HepG2 (cell line): Measurements from ENCODE around the gene ARHGDIA. TPM values are rescaled to one million over a fixed set of nuclear protein-coding genes. Genes with fewer than 3 reads are reported as not detected.
A peak's percentile ranks its signal among the peaks of the same experiment; 100 is the strongest.

ENCODE experiments used
- ATAC-seq: fragments of 200-7000 bp; cut with Tn5 transposase; 3 replicates; pipeline ENCODE4 v1.9.1; 2020; ENCODE audit warnings: mild to moderate bottlenecking, moderate library complexity
- BruUV-seq: library from RNA; stranded (reverse); fragments of 400-500 nt; replicated peaks from 2 replicates; lab custom pipeline; 2021; lab: Mats Ljungman, UMichigan
- CTCF ChIA-PET: fragments of 300-600 bp; formaldehyde crosslinking; extraction: SDS; loops from one replicate; lab custom pipeline; 2021; ENCODE audit warnings: low total read pairs, inconsistent platforms, low intra/inter-chr PET ratio; lab: Yijun Ruan, JAX
- POLR2A ChIA-PET: fragments of 350-600 bp; sonication (Branson Sonifier 250); formaldehyde crosslinking; loops from one replicate; lab custom pipeline; 2020; ENCODE audit warnings: antibody characterized with exemption, inconsistent platforms; lab: Yijun Ruan, JAX
- DNase-seq: peaks from one replicate; pipeline ENCODE4 v3.0.0-alpha.2; 2015; ENCODE audit warnings: low spot score
- FAIRE-seq: peaks from 3 replicates; lab custom pipeline; 2011; peaks lifted over from hg19 to GRCh38; lab: Jason Lieb, UNC
- H2AFZ ChIP-seq: one replicate; pipeline ENCODE4 v1.6.1; 2011; ENCODE audit warnings: low read length, inconsistent platforms
- H3K27ac ChIP-seq: fragments of 300-600 bp; 3 replicates; pipeline ENCODE4 v1.8.0; 2011; ENCODE audit warnings: mixed run types, mild to moderate bottlenecking, mixed read lengths, low read length, inconsistent platforms; ENCODE audit not compliant: insufficient read depth; ENCODE audit errors: extremely low read length
- H3K27me3 ChIP-seq, 2 experiments: fragments of 200-600 bp in 1 of 2; 2 replicates in 1 of 2; 3 replicates in 1 of 2; pipeline versions ENCODE4 v1.6.0 to v1.8.0; 2011; ENCODE audit warnings: low read length in 2 of 2, mild to moderate bottlenecking in 2 of 2, moderate library complexity in 2 of 2, inconsistent platforms in 1 of 2; ENCODE audit not compliant: insufficient read depth in 2 of 2, control insufficient read depth in 1 of 2
- H3K36me3 ChIP-seq, 2 experiments: fragments of 200-600 bp in 1 of 2; replicated peaks in 1 of 2; 2 replicates in 1 of 2; 3 replicates in 1 of 2; pipeline versions ENCODE4 v1.5.1 to v1.8.0; 2011; ENCODE audit warnings: low read length in 2 of 2, inconsistent platforms in 1 of 2; ENCODE audit not compliant: insufficient read depth in 2 of 2, control insufficient read depth in 1 of 2
- H3K4me1 ChIP-seq: 2 replicates; pipeline ENCODE4 v1.5.1; 2012; ENCODE audit warnings: low read length, inconsistent platforms; ENCODE audit not compliant: insufficient read depth
- H3K4me2 ChIP-seq: 2 replicates; pipeline ENCODE4 v1.6.0; 2011; ENCODE audit warnings: low read depth, low read length, inconsistent platforms
- H3K4me3 ChIP-seq, 3 experiments: fragments of 200-600 bp in 1 of 3; sonication (generic), shearing (Covaris generic) in 1 of 3; replicated peaks in 1 of 3; 2 replicates each; pipeline ENCODE4 v1.5.1; 2011 to 2016; ENCODE audit warnings: low read length in 3 of 3, inconsistent platforms in 2 of 3, low read depth in 2 of 3, mild to moderate bottlenecking in 2 of 3, control low read depth in 1 of 3, mixed read lengths in 1 of 3; ENCODE audit not compliant: insufficient read depth in 1 of 3
- H3K79me2 ChIP-seq: one replicate; pipeline ENCODE4 v1.6.1; 2011; ENCODE audit warnings: low read length, inconsistent platforms; ENCODE audit not compliant: insufficient read depth
- H3K9ac ChIP-seq: 2 replicates; pipeline ENCODE4 v1.6.0; 2011; ENCODE audit warnings: mild to moderate bottlenecking, low read depth, low read length, inconsistent platforms; ENCODE audit not compliant: insufficient read depth
- H3K9me3 ChIP-seq: 2 replicates; pipeline ENCODE4 v1.5.1; 2012; ENCODE audit warnings: mild to moderate bottlenecking, low read length
- H4K20me1 ChIP-seq: 2 replicates; pipeline ENCODE4 v1.6.0; 2011; ENCODE audit warnings: inconsistent platforms, mild to moderate bottlenecking, low read length, moderate library complexity; ENCODE audit not compliant: insufficient read depth
- AGO2 ChIP-seq: fragments of 200-400 bp; formaldehyde crosslinking; optimal IDR thresholded peaks from 2 replicates; pipeline ENCODE3; 2017; ENCODE audit warnings: mild to moderate bottlenecking, low read depth, low read length, moderate library complexity
- HOXA3 ChIP-seq: sonication (generic); formaldehyde crosslinking; IDR thresholded peaks from 2 replicates; pipeline ENCODE4 v1.5.0; 2020; ENCODE audit warnings: missing genetic modification reagents
- POLR2AphosphoS5 ChIP-seq: IDR thresholded peaks from 2 replicates; pipeline ENCODE4 v1.6.1; 2012; ENCODE audit warnings: low read depth, low read length
- POLR2G ChIP-seq: fragments of 200-400 bp; formaldehyde crosslinking; IDR thresholded peaks from 2 replicates; pipeline ENCODE4 v1.6.1; 2018; ENCODE audit warnings: mild to moderate bottlenecking, low read depth, low read length, moderate library complexity
- RBFOX2 ChIP-seq: fragments of 200-400 bp; formaldehyde crosslinking; IDR thresholded peaks from 2 replicates; pipeline ENCODE4 v1.6.1; 2017; ENCODE audit warnings: low read depth, mild to moderate bottlenecking, low read length
- ZNF282 ChIP-seq: fragments of 450-650 bp; IDR thresholded peaks from 2 replicates; pipeline ENCODE4 v1.6.1; 2018; ENCODE audit not compliant: partially characterized antibody
- ZNF687 ChIP-seq: sonication (generic); formaldehyde crosslinking; IDR thresholded peaks from 2 replicates; pipeline ENCODE4 v1.5.1; 2020; ENCODE audit warnings: mild to moderate bottlenecking, missing genetic modification reagents, moderate library complexity
- WGBS: methylation state at CpG from one replicate; pipeline ENCODE4 v1.1.6; 2017; ENCODE audit warnings: low lambda C conversion rate; 5-methylcytosine and 5-hydroxymethylcytosine counted together
- in situ Hi-C: cut with HindIII; loops from 2 replicates; pipeline ENCODE4 v1.10.0; 2017; ENCODE audit warnings: low pct_unique_long_range_greater_than_20kb; ENCODE audit not compliant: extremely low pct_ligation_motif_present
- intact Hi-C: fragments of 100-400 bp; cut with micrococcal nuclease; formaldehyde crosslinking; loops from one replicate; pipeline ENCODE4 v1.10.0; 2022; ENCODE audit not compliant: unreplicated experiment
- polyA plus RNA-seq, 8 experiments: library from polyadenylated mRNA; depleted of rRNA in 3 of 8; stranded (reverse) in 7 of 8; unstranded in 1 of 8; fragments of >200 nt; fragmentation: Illumina TruSeq in 4 of 8; extraction: Trizol in 4 of 8; gene quantifications; 2 replicates each; pipeline versions ENCODE4 v1.2.1 to v1.2.3, GENCODE V29; 2011 to 2016; ENCODE audit warnings: low read depth in 4 of 8, missing spikeins in 1 of 8, mixed read lengths in 1 of 8; ENCODE audit not compliant: insufficient read depth in 1 of 8
- total RNA-seq, 5 experiments: library from RNA; depleted of rRNA; stranded (reverse); fragments of >200 nt; fragmentation: Illumina TruSeq; extraction: Trizol; gene quantifications; 2 replicates each; pipeline ENCODE4 v1.2.3, GENCODE V29; 2016; ENCODE audit warnings: low read depth in 1 of 5
- TF ChIP-seq, protein P1 (sequence below): IDR thresholded peaks from 2 replicates; pipeline ENCODE4 v1.6.1; 2012; ENCODE audit warnings: inconsistent platforms

Gene ARHGDIA
- total and polyA plus RNA-seq, 2 of the 13 experiments (the other 11 are each of a cell fraction or from before 2014, with no cell fraction given), result 40.0 to 64.0 TPM

- Histone ChIP-seq H3K9me3 (no peaks in the 10 kb centered on the region), H2AFZ (no peak overlapping the region), H4K20me1 (peaks cover 6% of the 10 kb centered on the region; the same call in 1 of the 2 replicates)
- 97% methylated on average over 34 of the region's 38 CpGs for WGBS
- POLR2A ChIA-PET, result interaction anchor here (1.0 to 1.7 kb wide), 3 partner anchors 13 to 24 kb away, joined by 4 to 7 read pairs (median 5); partner anchors contain the start of genes MCRIP1 and P4HB
- in situ Hi-C loops, result no loop called here
- TF ChIP-seq AGO2 (peak; percentile 85), ZNF282 (no peak), HOXA3 (CRISPR knock-in tag) (0 out of 2 replicates have a peak, but pooled peaks have one; percentile 7), POLR2G (0 out of 2 replicates have a peak, but pooled peaks have one; percentile 10), POLR2AphosphoS5 (0 out of 2 replicates have a peak, but pooled peaks have one; percentile 9), RBFOX2 (peak; percentile 65), ZNF687 (peak; percentile 13; the same call in 1 of the 2 replicates)
- TF ChIP-seq, protein P1, sequence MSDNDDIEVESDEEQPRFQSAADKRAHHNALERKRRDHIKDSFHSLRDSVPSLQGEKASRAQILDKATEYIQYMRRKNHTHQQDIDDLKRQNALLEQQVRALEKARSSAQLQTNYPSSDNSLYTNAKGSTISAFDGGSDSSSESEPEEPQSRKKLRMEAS, result no peak
- TF ChIP-seq, all 625 proteins: peak for 6
- H3K9ac ChIP-seq, result no peak overlapping the region
- intact Hi-C loops, result no loop called here
- H3K36me3 ChIP-seq, result peaks cover 39 to 64% of the 10 kb centered on the region in 2 experiments
- H3K79me2 ChIP-seq, result no peaks in the 10 kb centered on the region
- no peak overlapping the region for H3K4me3 ChIP-seq
- ATAC-seq, result no peak
- no peak overlapping the region for H3K4me2 ChIP-seq
- no peak for FAIRE-seq
- no peak overlapping the region for H3K27ac ChIP-seq
- H3K4me1 ChIP-seq, result peaks cover 9% of the 10 kb centered on the region
- CTCF ChIA-PET, result no interaction called here
- no peak for DNase-seq
- no TSS peak for BruUV-seq
- no peaks in the 10 kb centered on the region for H3K27me3 ChIP-seq
These were observed 25.0 kb downstream of the ARHGDIA start for GRCh38 chr17:81845881-81846742.
